NCI-H2107 (cell line): ENCODE results near the gene SH3BP5.
A peak's percentile ranks its signal among the peaks of the same experiment; 100 is the strongest.

Experiments
- DNase-seq: peaks from one replicate; lab custom pipeline; 2025; lab: John Stamatoyannopoulos, UW

SH3BP5 gene

GRCh38 chr3:15297608-15298350 is 34.6 kb downstream of the SH3BP5 start:
- DNase-seq = no peak

DNA sequence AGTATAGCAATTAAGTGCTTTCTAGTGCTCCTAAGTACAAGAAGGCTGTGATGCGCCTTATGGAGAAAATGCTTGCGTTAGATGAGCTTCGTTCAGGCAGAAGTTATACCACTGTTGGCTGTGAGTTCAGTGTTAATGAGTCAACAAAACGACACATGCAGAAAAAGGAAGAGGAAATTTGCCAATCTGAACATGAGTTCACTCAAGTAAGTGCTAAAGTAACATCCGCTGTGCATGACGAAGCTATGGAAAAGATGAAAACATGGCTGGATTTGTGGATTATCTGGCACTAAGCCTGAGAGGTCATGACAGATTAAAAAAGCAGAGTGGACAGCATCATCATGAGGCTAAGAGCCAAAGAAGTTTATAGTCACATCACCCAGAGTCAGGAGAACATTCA is 36.9 kb downstream of the SH3BP5 start:
- DNase-seq = no peak

- no peak for DNase-seq
These were observed 37.5 kb downstream of the SH3BP5 start for GRCh38 chr3:15294929-15295328.

DNA sequence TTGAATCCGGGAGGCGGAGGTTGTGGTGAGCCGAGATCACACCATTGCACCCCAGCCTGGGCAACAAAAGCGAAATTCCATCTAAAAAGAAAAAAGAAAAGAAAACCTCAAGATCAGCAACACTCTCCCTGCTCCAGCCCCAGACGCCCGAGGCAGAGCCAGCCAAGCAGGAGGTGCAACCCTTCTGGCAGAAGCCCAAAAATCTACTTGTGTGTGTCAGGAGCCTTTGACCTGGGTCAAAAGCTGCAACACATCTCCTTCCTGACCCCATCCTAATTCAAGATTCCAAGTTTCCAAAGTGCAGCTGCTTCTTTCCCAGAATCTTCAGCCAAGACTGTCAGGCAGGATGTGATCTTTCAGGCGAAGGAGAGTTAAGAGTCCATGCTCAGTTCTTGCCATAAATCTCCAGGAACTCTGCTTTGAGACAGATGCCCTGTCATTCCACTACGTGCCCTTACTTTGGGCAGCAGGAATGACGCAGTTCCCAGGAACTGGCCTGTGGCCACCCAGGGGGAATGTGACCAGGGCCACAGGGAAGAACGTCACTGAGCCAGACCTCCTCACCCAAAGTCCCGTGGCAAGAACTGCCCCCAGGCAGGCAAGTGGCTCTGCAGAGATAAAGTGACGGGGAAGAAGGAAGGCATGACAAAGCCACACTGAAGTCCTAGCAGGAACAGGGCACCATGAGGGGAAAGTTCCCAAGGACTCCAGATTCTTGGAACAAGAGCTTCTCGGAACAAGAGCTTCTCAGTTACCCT is 39.4 kb downstream of the SH3BP5 start:
- no peak for DNase-seq

GRCh38 chr3:15291589-15292541 is 40.5 kb downstream of the SH3BP5 start:
- DNase-seq = no peak

GRCh38 chr3:15290736-15291135 is 41.6 kb downstream of the SH3BP5 start:
- no peak for DNase-seq

DNA sequence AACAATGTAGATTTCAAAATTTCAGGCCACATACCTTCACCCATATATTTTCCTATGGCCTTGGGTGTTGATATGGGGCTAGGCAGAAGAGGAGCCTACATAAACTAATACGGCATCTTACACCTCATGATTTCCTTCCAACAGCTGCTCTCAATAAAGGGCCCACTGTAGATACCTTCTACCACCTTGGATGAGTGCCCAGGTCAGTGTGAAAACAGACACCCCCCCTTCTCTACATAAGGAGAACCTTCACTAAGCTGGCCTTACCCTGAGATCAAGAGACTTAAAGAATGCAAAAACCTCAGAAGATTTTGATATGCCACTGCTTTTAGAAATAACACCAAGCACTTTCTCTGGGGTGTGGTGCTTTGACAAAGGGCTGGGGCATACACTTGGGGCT is 42.7 kb downstream of the SH3BP5 start:
- no peak for DNase-seq

DNA sequence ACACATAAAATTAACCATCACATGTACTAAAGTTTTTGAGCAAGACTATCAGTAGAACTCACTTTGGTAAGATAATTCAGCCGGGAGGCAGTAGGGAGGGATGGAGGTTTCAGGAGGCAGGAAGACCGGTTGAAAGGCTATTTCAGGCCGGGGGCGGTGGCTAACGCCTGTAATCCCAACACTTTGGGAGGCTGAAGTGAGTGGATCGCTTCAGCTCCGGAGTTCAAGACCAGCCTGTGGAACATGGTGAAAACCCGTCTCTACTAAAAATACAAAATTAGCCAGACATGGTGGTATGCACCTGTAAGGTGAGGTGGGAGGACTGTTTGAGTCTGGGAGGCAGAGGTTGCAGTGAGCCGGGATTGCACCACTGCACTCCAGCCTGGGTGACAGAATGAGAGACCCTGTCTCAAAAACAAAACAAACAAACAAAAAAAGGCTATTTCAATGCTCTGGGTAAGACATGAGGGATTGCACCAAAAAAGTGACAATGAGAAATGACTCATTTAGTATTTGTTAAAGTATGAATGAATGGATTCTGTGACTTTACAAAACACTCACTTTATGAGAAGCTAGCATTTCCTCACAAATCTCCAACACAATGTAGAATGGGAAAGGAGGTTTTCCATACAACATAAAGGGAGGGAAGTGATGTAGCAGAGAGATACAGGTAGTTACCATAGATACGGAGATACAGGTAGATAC is 43.9 kb downstream of the SH3BP5 start:
- no peak for DNase-seq

- no peak for DNase-seq
These were observed 44.6 kb downstream of the SH3BP5 start for GRCh38 chr3:15287565-15288330.

- DNase-seq = no peak
These were observed 46.4 kb downstream of the SH3BP5 start for GRCh38 chr3:15286022-15286421.

DNA sequence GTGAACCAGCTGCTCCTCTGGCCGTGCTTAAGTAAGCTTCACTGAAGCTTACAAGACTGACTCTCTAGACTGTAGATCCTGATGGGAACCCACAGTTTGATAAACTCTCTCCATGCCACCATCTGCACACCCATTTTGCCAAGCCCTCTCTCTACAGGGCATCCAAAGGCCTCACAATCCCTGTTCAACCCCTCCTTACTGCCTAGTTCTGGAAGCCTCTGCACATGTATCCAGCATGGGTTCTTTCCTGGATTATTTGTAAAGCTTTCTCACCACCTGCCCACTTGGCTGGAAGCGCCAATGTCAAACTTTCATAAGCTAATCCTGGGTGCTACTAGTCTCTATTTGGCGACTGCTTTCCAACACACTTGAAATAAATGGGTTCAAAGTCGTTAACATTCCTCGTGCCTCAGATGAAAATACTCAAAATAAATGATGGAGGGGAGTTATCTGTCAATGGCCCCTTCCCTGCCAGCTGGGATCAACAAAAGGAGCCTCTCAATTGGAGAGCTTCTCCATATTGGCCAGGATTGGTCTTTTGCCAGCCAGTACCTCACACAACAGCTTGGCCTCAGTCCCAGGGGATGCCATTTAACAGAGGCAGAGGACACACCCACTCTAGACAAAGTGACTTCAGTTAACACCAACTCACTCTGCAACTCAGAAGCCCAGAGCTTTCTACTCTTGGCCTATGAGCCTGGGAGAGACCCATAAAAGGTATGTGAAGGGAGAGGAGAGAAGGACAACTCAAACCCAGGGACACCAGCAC is 48.1 kb downstream of the SH3BP5 start:
- DNase-seq = peak; percentile 55

- no peak for DNase-seq
These were observed 48.7 kb downstream of the SH3BP5 start for GRCh38 chr3:15283702-15284101.

- DNase-seq = no peak
These were observed 50.6 kb downstream of the SH3BP5 start for GRCh38 chr3:15281817-15282216.

DNA sequence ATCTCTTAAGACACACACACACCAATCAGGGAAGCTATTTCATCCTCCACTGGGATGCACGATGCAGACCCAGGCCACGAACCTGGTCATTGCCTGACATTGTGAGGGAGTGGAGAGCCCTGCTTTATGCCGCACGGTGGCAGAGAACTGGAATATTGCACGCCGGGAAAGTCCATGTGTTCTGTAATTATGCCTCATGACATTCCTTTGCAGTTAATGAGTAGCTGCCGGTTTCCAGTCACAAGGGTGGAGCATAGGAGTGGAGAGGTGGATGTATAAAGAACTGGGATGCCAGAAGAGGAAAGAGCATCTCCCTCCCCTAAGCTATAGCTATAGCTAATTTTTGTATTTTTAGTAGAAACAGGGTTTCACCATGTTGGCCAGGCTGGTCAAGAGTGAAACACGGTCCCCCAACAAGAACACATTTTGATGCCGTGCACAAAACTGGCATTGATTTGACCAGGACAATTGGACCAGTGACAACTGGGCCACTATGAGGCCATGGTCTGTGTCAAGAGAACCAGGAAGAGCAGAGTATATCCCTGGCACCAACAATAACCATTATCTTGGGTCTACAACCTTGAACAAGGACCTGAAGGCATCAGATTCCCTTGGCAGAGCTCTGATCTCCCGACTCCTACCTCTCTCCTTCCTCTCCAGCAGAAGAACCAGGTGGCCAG is 51.4 kb downstream of the SH3BP5 start:
- no peak for DNase-seq

- DNase-seq = no peak
These were observed 52.5 kb downstream of the SH3BP5 start for GRCh38 chr3:15279671-15280402.

DNA sequence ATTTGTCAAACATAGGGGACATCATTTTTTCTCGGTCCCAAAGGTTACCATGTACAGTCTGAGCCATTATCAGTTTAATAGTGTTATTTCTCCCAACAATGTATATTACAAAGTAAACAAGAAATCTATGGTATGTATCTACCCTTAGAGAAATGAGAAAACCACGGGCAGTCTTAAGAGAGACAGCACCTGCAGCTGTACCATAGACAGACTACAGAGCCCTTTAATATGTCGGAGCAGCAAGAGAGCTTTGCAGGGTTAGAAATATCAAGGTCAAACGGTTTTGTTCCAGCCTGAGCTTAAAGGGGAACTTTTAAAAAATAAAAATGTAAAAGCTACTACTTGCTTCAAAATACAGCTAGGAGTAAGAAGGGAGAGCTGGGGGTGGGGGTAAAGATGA is 53.2 kb downstream of the SH3BP5 start:
- DNase-seq = no peak

DNA sequence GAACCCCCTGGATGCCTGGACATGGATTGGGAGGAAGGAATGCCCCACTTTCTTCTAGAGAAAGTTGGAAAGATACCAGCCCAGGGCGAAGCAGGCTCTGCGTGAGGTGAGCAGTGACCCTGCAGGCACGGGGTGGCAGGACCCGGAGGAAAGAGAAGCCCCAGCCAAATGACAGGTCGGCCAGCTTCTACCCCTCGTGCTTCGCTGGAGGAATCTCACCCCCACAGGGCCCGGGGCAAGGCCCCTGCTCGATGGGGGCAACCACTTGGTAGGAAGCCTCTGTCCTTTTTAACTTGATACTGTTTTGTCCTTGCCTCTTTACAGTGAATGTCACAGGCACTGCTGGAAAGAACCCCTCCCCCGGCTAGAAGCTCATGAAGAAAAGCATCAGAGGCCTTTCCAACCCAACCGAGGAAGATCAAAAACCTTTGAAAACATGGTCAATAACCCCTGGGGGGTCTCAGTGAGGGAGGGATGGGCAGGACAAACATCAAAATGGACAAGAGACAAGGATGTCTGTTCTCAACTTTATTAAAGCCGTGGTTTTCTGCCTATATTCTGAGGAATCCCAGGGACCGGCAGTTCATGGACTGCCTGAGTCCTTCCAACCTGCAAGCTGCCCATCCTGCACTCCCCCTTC is 54.4 kb downstream of the SH3BP5 start:
- DNase-seq = no peak

DNA sequence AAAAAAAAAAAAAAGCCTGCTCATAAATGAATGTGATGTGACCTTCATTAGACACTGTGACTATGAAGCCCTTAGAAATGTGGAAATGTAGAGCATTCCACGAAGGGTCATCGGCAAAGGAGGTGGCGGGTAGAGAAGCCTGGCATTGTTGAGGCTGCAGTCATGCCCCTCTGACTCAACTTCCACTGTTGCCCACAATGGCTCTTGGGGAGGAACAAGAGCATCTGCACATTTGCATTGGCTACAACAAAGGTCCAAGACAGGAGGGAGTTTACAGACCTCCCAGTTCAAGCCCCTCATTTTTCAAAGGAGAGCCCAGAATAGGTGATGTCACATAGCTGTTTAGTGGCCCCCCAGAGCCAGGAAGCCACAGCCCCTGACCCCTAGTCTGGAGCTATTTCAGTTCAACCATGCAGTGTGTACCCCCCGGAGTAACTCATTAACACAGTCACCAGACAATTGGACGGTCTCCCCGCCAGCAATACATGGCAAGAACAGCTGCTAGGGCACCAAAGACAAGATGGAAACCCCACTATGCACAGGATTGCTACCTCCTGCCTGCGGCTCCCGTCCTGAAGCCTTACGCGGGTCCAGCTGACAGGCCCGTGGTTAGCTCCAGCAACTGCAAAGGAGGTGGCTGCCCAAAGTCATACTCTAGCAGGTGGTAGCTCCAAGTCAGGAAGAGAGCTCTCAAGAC is 56.2 kb downstream of the SH3BP5 start:
- DNase-seq = no peak
